ENCODE data around the gene GRAMD2A.

GRAMD2A gene

GRCh38 chr15:72216079-72216478 lies 18.5 kb upstream of the GRAMD2A start:
- DNase-seq = no peak

GRCh38 chr15:72207558-72208085 lies 10.0 kb upstream of the GRAMD2A start:
- DNase-seq = no peak

GRCh38 chr15:72206677-72207000 lies 9.1 kb upstream of the GRAMD2A start:
- DNase-seq = no peak

DNA sequence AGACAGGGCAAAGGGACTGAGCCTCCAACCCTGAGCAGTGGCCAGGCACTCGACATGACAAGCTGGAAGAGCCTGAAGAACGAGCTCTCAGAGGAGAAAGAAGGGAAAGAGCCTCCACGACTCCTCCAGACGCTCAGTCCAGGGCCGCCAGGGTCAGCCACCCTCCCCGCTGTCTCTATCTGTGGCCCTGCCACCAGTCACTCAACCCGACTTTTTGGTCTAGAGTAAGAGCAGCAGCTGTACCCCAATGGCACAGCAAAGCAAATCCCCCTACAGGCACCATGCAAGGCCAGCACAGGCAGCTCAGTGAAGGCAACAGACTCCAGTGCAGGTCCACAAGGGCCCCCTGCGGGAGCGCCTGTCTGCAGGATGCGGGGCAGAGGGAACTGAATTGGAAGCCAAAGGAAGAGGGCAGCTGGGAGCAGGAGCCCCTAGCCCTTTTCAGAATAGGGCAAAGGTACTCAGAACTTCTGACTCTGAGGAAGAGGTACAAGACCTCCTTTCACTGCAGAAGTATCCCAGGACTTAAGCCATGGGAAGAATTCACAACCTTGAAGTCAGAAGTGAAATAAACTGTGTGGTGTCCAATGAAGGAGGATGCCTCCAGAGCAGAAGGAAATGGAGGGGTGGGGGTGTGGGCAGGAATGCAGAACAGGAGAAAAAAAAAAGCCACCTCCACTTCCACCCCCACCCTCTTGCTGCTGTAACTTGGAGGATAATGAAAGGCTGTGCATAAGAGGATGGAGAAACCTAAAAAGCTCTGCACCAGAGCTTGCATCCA lies 8.5 kb upstream of the GRAMD2A start:
- DNase-seq = no peak

- DNase-seq = no peak
Observed at GRCh38 chr15:72205273-72205672, 7.7 kb upstream of the GRAMD2A start.

GRCh38 chr15:72203507-72203837 lies 5.9 kb upstream of the GRAMD2A start:
- DNase-seq = no peak

DNA sequence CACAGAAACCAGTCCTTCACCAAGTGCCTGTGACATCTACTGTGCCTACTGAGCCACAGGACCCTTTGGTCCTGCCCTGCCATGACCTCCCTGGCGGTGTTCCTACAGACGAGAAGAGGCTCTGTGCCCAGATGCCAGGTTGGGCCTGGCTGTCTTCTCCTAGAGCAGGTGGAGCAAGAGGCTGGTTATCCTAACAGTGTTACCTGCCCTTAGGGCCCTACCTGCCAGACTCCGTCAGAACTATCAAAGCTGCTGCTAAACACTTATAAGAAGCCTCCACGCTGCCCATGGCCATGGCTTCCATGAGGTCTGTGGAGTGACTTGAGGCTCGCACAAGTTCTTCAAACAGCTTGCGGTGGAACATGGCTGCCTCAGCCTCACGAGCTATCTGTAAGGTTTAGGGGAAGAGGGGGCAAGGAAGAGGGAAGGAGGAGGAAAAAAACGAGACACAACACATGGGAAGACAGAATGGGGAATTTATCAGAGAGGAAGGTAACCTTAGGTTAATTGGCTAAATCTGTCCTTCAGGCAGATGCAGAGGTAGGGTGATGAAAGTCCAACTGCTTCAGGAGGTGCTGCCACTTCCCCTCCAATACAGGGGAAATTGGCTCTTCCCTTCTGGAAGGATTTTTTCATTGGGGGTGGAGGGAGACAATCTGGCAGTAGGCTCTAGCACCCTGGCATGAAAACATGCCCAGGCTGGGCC lies 5.4 kb upstream of the GRAMD2A start:
- no peak for DNase-seq

GRCh38 chr15:72202302-72202701 lies 4.7 kb upstream of the GRAMD2A start:
- no peak for DNase-seq

DNA sequence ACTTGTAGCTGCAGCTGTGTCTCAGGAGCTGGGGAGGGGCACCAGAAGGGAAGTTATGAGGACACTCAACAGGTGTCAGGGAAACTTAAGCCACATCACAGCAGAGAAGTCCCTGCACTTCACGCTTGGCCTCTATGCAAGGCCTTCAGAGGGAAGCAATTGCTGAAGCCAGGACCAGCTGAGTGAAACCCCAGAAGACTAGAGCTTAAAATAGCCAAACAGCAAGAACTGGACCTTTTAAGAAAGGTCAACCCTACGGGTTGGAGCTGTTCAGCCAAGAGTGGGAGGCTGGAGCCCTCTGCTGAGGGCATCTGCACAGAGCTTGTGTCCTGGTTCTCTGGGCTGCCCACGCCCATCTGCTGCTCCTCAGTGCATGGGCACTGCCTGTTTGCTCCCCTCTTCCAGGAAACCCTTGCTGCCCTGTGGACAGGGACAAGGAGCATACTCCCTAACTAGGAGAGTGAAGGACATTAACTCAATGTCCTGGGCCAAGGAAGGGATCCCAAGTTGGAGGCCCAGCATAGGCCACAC lies 3.9 kb upstream of the GRAMD2A start:
- DNase-seq = no peak

- no peak for DNase-seq
Observed at GRCh38 chr15:72200395-72201237, 3.0 kb upstream of the GRAMD2A start.

DNA sequence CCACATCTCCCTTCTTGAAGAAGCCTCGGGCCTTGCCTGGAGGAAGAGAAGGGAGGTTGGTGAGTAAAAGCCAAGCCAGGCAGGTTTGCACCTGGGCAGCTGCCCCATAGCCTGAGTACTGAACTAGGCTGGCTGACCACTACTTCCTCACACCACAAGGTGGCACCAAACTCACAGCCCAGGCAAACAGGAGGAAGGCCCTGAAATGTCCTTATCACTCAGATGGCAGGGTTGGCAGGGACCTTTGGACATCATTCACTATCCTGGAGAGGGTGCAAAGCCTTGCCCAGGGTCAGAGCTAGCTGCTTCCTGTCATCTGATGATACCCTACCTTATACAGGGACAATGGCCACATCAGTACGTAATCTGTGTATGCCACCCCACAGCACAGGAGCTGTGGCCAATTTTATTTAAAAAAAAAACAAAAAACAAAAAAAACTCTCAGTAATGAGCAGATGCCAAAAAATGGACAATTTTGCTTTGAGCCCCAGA lies 2.2 kb upstream of the GRAMD2A start:
- peak; percentile 16 to 57 (median 32) for DNase-seq

GRCh38 chr15:72199205-72199515 lies 1.6 kb upstream of the GRAMD2A start:
- no peak for DNase-seq

- DNase-seq = no peak
Observed at GRCh38 chr15:72198356-72199204, 993 bp upstream of the GRAMD2A start.

DNA sequence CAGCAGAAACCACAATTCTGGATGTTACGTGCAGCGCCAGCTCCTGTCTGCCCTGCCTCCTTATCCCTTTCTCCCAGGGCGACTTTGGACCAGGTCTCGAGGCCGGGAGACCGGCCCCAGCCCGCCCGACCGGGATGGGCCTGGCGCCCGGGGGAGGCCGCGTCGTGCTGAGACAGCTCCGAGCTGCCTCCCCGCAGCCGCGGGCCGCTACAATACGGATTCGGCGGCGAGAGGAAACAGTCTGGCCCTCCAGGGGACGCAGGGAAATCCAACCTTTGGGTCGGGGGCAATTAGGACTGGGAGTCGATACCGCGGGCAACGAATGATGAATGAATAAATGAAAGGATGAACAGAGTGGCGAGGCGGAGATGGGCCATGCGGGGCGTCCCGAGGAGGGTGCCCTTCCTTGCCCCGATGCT lies 537 bp downstream of the GRAMD2A start:
- DNase-seq = no peak

DNA sequence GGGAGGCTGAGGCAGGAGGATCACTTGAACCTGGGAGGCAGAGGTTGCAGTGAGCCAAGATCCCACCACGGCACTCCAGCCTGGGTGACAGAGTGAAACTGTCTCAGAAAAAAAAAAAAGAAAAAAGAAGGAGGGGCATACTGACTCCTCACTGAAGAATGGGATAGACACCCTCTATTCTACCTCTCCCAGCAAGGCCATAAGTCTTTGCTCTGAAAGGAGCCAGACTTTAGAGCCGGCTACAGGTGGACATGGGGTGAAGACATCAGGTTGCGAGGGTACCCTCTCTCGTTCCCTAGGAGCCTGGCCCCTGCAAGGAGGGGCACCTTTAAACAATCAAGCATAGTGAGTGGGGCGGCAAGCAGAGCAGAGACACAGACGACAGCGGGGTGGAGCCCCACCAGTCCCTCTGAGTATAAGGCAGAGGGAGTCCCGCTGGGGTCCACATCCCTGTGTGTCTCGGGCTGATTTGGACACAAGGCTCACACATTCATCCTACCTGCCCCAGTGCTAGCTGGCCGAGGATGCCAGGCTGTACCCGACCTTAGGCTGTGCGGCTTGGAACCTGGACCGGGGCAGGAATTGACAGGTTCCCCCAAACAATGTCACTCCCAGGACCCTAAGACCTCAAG lies 1.1 kb downstream of the GRAMD2A start:
- no peak for DNase-seq

DNA sequence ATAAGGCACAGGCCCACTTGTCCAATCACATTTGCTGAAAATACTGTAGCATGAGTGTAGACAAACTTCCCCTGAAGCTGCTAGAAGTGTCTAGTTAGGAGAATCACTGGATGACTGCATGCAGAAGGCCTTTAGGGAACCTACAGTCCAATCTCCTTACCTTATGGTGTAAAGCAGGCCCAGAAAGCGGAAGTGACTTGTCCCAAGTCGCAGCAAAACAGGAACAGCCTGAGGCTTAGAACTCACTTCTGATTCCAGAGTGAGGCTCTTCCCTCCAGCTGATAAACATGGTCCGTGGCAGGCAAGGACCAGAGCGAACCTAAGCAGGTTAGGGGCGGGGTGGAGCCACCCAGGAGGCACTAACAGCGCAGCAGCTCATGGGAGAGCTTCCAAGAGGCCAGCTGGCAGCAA lies 2.5 kb downstream of the GRAMD2A start:
- no peak for DNase-seq

GRCh38 chr15:72193836-72194396 lies 3.7 kb downstream of the GRAMD2A start:
- DNase-seq = no peak

DNA sequence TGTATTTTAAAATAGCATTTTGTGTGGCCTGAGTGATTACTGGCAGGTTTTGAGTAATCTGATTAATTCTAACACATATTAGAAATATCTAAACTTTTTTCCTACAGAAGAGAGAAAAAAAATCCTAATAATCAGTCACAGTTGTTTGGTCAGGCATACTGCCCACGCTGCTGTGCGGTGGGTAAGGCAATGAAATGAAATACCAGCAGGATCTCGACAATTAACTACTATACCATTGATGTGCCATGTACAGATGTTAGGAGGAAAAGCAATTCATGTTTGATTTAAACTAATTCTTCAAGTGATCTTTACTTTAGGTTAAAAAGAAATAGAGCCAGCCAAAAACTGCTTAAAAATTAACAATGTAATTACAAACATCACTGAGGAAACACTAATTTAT lies 5.2 kb downstream of the GRAMD2A start:
- DNase-seq = no peak

- no peak for DNase-seq
Observed at GRCh38 chr15:72189250-72189902, 8.2 kb downstream of the GRAMD2A start.

DNA sequence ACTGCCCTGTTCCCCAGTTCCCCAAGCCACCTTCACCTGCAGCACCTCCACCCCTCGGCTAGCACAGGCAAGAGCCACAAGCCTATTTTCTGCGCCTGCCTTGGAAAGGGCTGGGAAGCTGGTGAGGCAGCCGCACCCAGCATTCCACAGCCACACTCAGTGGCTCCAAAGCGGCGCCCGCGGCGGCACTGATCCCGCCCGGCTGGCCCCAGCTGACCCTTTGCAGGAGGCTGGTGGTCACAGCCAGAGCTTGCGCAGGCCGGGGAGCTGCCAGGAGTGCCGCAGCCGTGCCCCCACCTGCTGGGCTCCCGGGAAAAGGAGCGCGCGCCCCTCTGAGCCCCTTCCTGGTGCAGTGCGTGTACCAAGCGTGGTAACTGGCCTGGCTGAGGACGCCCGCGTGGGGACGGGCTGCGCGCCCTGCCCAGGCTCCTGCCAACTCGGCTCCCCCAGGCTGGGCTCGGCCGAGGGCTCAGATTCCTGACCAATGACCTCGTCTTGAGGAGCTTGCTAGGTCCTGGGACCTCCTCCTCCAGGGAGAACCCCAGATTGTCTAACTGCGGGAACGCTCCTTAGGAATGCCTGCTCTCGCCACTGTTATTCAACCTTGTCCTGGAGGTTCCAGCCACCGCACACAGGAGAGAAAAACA lies 13.3 kb downstream of the GRAMD2A start:
- DNase-seq = no peak
